HepG2 (cell line): ENCODE results near the gene CHD2. TPM values are rescaled to one million over a fixed set of nuclear protein-coding genes. Genes with fewer than 3 reads are reported as not detected.
A peak's percentile ranks its signal among the peaks of the same experiment; 100 is the strongest.

ENCODE experiments used
- ATAC-seq: fragments of 200-7000 bp; cut with Tn5 transposase; 3 replicates; pipeline ENCODE4 v1.9.1; 2020; ENCODE audit warnings: mild to moderate bottlenecking, moderate library complexity
- BruUV-seq: library from RNA; stranded (reverse); fragments of 400-500 nt; replicated peaks from 2 replicates; lab custom pipeline; 2021; lab: Mats Ljungman, UMichigan
- CTCF ChIA-PET: fragments of 300-600 bp; formaldehyde crosslinking; extraction: SDS; loops from one replicate; lab custom pipeline; 2021; ENCODE audit warnings: low total read pairs, inconsistent platforms, low intra/inter-chr PET ratio; lab: Yijun Ruan, JAX
- POLR2A ChIA-PET: fragments of 350-600 bp; sonication (Branson Sonifier 250); formaldehyde crosslinking; loops from one replicate; lab custom pipeline; 2020; ENCODE audit warnings: antibody characterized with exemption, inconsistent platforms; lab: Yijun Ruan, JAX
- DNase-seq: peaks from one replicate; pipeline ENCODE4 v3.0.0-alpha.2; 2015; ENCODE audit warnings: low spot score
- FAIRE-seq: peaks from 3 replicates; lab custom pipeline; 2011; peaks lifted over from hg19 to GRCh38; lab: Jason Lieb, UNC
- H2AFZ ChIP-seq: one replicate; pipeline ENCODE4 v1.6.1; 2011; ENCODE audit warnings: low read length, inconsistent platforms
- H3K27ac ChIP-seq: fragments of 300-600 bp; 3 replicates; pipeline ENCODE4 v1.8.0; 2011; ENCODE audit warnings: mixed run types, mild to moderate bottlenecking, mixed read lengths, low read length, inconsistent platforms; ENCODE audit not compliant: insufficient read depth; ENCODE audit errors: extremely low read length
- H3K27me3 ChIP-seq, 2 experiments: fragments of 200-600 bp in 1 of 2; 2 replicates in 1 of 2; 3 replicates in 1 of 2; pipeline versions ENCODE4 v1.6.0 to v1.8.0; 2011; ENCODE audit warnings: low read length in 2 of 2, mild to moderate bottlenecking in 2 of 2, moderate library complexity in 2 of 2, inconsistent platforms in 1 of 2; ENCODE audit not compliant: insufficient read depth in 2 of 2, control insufficient read depth in 1 of 2
- H3K36me3 ChIP-seq, 2 experiments: fragments of 200-600 bp in 1 of 2; replicated peaks in 1 of 2; 2 replicates in 1 of 2; 3 replicates in 1 of 2; pipeline versions ENCODE4 v1.5.1 to v1.8.0; 2011; ENCODE audit warnings: low read length in 2 of 2, inconsistent platforms in 1 of 2; ENCODE audit not compliant: insufficient read depth in 2 of 2, control insufficient read depth in 1 of 2
- H3K4me1 ChIP-seq: 2 replicates; pipeline ENCODE4 v1.5.1; 2012; ENCODE audit warnings: low read length, inconsistent platforms; ENCODE audit not compliant: insufficient read depth
- H3K4me2 ChIP-seq: 2 replicates; pipeline ENCODE4 v1.6.0; 2011; ENCODE audit warnings: low read depth, low read length, inconsistent platforms
- H3K4me3 ChIP-seq, 3 experiments: fragments of 200-600 bp in 1 of 3; sonication (generic), shearing (Covaris generic) in 1 of 3; replicated peaks in 1 of 3; 2 replicates each; pipeline ENCODE4 v1.5.1; 2011 to 2016; ENCODE audit warnings: low read length in 3 of 3, inconsistent platforms in 2 of 3, low read depth in 2 of 3, mild to moderate bottlenecking in 2 of 3, control low read depth in 1 of 3, mixed read lengths in 1 of 3; ENCODE audit not compliant: insufficient read depth in 1 of 3
- H3K79me2 ChIP-seq: one replicate; pipeline ENCODE4 v1.6.1; 2011; ENCODE audit warnings: low read length, inconsistent platforms; ENCODE audit not compliant: insufficient read depth
- H3K9ac ChIP-seq: 2 replicates; pipeline ENCODE4 v1.6.0; 2011; ENCODE audit warnings: mild to moderate bottlenecking, low read depth, low read length, inconsistent platforms; ENCODE audit not compliant: insufficient read depth
- H3K9me3 ChIP-seq: 2 replicates; pipeline ENCODE4 v1.5.1; 2012; ENCODE audit warnings: mild to moderate bottlenecking, low read length
- H4K20me1 ChIP-seq: 2 replicates; pipeline ENCODE4 v1.6.0; 2011; ENCODE audit warnings: inconsistent platforms, mild to moderate bottlenecking, low read length, moderate library complexity; ENCODE audit not compliant: insufficient read depth
- PAF1 ChIP-seq: IDR thresholded peaks from 2 replicates; pipeline ENCODE4 v1.6.1; 2016; ENCODE audit warnings: missing genetic modification reagents, missing compliant biosample characterization
- PHF5A ChIP-seq: IDR thresholded peaks from one replicate; pipeline ENCODE4 v1.6.1; 2018; ENCODE audit warnings: low read depth, missing genetic modification reagents; ENCODE audit not compliant: unreplicated experiment
- POLR2AphosphoS5 ChIP-seq: IDR thresholded peaks from 2 replicates; pipeline ENCODE4 v1.6.1; 2012; ENCODE audit warnings: low read depth, low read length
- RBM22 ChIP-seq: fragments of 200-400 bp; formaldehyde crosslinking; optimal IDR thresholded peaks from 2 replicates; pipeline ENCODE3; 2017; ENCODE audit warnings: mild to moderate bottlenecking, low read length, moderate library complexity
- TFAP4 ChIP-seq: sonication (generic); IDR thresholded peaks from 2 replicates; pipeline ENCODE4 v1.6.1; 2016; ENCODE audit warnings: low read depth, borderline replicate concordance
- ZNF296 ChIP-seq: sonication (generic); formaldehyde crosslinking; conservative IDR thresholded peaks from 2 replicates; pipeline ENCODE4 v1.5.0; 2020; ENCODE audit warnings: mild to moderate bottlenecking, missing genetic modification reagents
- ZNF75D ChIP-seq: sonication (generic); formaldehyde crosslinking; IDR thresholded peaks from 2 replicates; pipeline ENCODE4 v1.8.1; 2023; ENCODE audit warnings: missing genetic modification reagents, mild to moderate bottlenecking, borderline replicate concordance
- WGBS: methylation state at CpG from one replicate; pipeline ENCODE4 v1.1.6; 2017; ENCODE audit warnings: low lambda C conversion rate; 5-methylcytosine and 5-hydroxymethylcytosine counted together
- in situ Hi-C: cut with HindIII; loops from 2 replicates; pipeline ENCODE4 v1.10.0; 2017; ENCODE audit warnings: low pct_unique_long_range_greater_than_20kb; ENCODE audit not compliant: extremely low pct_ligation_motif_present
- intact Hi-C: fragments of 100-400 bp; cut with micrococcal nuclease; formaldehyde crosslinking; loops from one replicate; pipeline ENCODE4 v1.10.0; 2022; ENCODE audit not compliant: unreplicated experiment
- polyA plus RNA-seq, 8 experiments: library from polyadenylated mRNA; depleted of rRNA in 3 of 8; stranded (reverse) in 7 of 8; unstranded in 1 of 8; fragments of >200 nt; fragmentation: Illumina TruSeq in 4 of 8; extraction: Trizol in 4 of 8; gene quantifications; 2 replicates each; pipeline versions ENCODE4 v1.2.1 to v1.2.3, GENCODE V29; 2011 to 2016; ENCODE audit warnings: low read depth in 4 of 8, missing spikeins in 1 of 8, mixed read lengths in 1 of 8; ENCODE audit not compliant: insufficient read depth in 1 of 8
- total RNA-seq, 5 experiments: library from RNA; depleted of rRNA; stranded (reverse); fragments of >200 nt; fragmentation: Illumina TruSeq; extraction: Trizol; gene quantifications; 2 replicates each; pipeline ENCODE4 v1.2.3, GENCODE V29; 2016; ENCODE audit warnings: low read depth in 1 of 5
- TF ChIP-seq, protein P1 (sequence below): sonication (generic); formaldehyde crosslinking; IDR thresholded peaks from 2 replicates; pipeline ENCODE4 v1.5.0; 2020; ENCODE audit warnings: missing genetic modification reagents

Gene CHD2
- total and polyA plus RNA-seq, 2 of the 13 experiments (the other 11 are each of a cell fraction or from before 2014, with no cell fraction given): 54.0 to 54.1 TPM

- Histone ChIP-seq H3K36me3 (peaks cover 36 to 96% of the 10 kb centered on the region in 2 experiments), H3K27me3 (no peaks in the 10 kb centered on the region), H3K9ac (no peak overlapping the region), H3K4me1 (peaks cover 25% of the 10 kb centered on the region), H3K79me2 (peaks cover 88% of the 10 kb centered on the region), H4K20me1 (peaks cover 25% of the 10 kb centered on the region), H2AFZ (no peak overlapping the region), H3K4me3 (no peak overlapping the region), H3K27ac (no peak overlapping the region), H3K4me2 (no peak overlapping the region), H3K9me3 (no peaks in the 10 kb centered on the region)
- 94% methylated on average over 2 of the region's 2 CpGs for WGBS
- TF ChIP-seq POLR2AphosphoS5: 0 out of 2 replicates have a peak, but pooled peaks have one; percentile 16
- TF ChIP-seq PHF5A (CRISPR knock-in tag): no peak
- TF ChIP-seq PAF1: no peak
- CTCF ChIA-PET: no interaction called here
- in situ Hi-C loops: no loop called here
- DNase-seq (no peak), FAIRE-seq (no peak), ATAC-seq (no peak)
- intact Hi-C loops: no loop called here
- BruUV-seq: no TSS peak
- POLR2A ChIA-PET: interaction anchor here (0.6 kb wide), 1 partner anchor 115 kb away, joined by 3 read pairs; no protein-coding TSS in a partner anchor
Measured at GRCh38 chr15:92925454-92925853, 25.3 kb downstream of the CHD2 start.

DNA sequence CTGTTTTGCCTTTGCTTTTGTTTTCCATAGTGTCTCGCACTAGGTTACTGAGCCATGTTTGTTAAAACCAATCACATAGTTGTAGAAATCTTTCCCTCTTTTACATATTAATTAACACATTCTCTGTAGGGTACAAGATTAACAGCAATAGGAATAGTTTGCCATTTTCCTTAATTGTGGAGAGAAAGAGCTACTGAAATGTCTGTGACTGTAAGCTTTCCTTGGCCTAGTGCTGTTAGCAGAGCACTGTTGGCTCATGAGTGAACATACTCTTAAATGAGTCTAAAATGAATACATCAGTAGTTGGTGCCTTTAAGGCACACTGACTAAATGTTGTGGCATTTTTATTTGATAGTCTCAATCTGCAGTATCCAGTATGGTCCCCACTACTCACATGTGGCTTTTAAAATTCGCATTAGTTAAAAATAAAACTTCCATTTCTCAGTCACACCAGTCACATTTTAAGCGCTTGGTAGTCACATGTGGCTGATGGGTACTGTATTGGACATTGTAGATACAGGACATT is 28.2 kb downstream of the CHD2 start:
- ATAC-seq: no peak
- no peak overlapping the region for H3K9ac ChIP-seq
- H3K79me2 ChIP-seq: peaks cover 70% of the 10 kb centered on the region
- peaks cover 35 to 83% of the 10 kb centered on the region in 2 experiments for H3K36me3 ChIP-seq
- no peak overlapping the region for H3K4me2 ChIP-seq
- peaks cover 28% of the 10 kb centered on the region for H3K4me1 ChIP-seq
- H3K4me3 ChIP-seq: no peak overlapping the region
- BruUV-seq: no TSS peak
- ChIA-PET CTCF (no interaction called here), POLR2A (no interaction called here)
- no peak for DNase-seq
- TF ChIP-seq ZNF296 (CRISPR knock-in tag) (no peak), POLR2AphosphoS5 (peak; percentile 9; the same call in 1 of the 2 replicates), RBM22 (peak; percentile 62), TFAP4 (no peak), ZNF75D (CRISPR knock-in tag) (no peak)
- TF ChIP-seq, protein P1, sequence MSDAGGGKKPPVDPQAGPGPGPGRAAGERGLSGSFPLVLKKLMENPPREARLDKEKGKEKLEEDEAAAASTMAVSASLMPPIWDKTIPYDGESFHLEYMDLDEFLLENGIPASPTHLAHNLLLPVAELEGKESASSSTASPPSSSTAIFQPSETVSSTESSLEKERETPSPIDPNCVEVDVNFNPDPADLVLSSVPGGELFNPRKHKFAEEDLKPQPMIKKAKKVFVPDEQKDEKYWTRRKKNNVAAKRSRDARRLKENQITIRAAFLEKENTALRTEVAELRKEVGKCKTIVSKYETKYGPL: no peak
- no peaks in the 10 kb centered on the region for H3K9me3 ChIP-seq
- no peak overlapping the region for H2AFZ ChIP-seq
- in situ Hi-C loops: no loop called here
- no peaks in the 10 kb centered on the region for H3K27me3 ChIP-seq
- peaks cover 4% of the 10 kb centered on the region; the same call in 1 of the 2 replicates for H4K20me1 ChIP-seq
- no peak overlapping the region for H3K27ac ChIP-seq
- intact Hi-C loops: no loop called here
- WGBS: 98% methylated on average over 3 of the region's 3 CpGs
- no peak for FAIRE-seq
